Transverse colon (tissue), 4 donors: Measurements from ENCODE around the gene ZBTB46. TPM values are rescaled to one million over a fixed set of nuclear protein-coding genes. Genes with fewer than 3 reads are reported as not detected.
A peak's percentile ranks its signal among the peaks of the same experiment; 100 is the strongest.

Source experiments
- DNase-seq: peaks from one replicate; pipeline ENCODE4 v3.0.0-alpha.2; 2019
- H3K27ac ChIP-seq, 4 donors: fragments of 200-600 bp; sonication (generic); 2 replicates each; pipeline ENCODE4 v1.5.1; 2016 to 2018; ENCODE audit warnings: inconsistent platforms in 4 of 4
- H3K27me3 ChIP-seq: fragments of 200-600 bp; sonication (generic); 2 replicates; pipeline ENCODE4 v1.5.1; 2017; ENCODE audit warnings: inconsistent platforms
- H3K36me3 ChIP-seq, 4 donors: fragments of 200-600 bp; sonication (generic); 2 replicates each; pipeline ENCODE4 v1.5.1; 2017 to 2019; ENCODE audit warnings: inconsistent platforms in 4 of 4
- H3K4me1 ChIP-seq, 4 donors: fragments of 200-600 bp; sonication (generic); 2 replicates each; pipeline ENCODE4 v1.5.1; 2017 to 2020; ENCODE audit warnings: inconsistent platforms in 4 of 4
- H3K4me3 ChIP-seq, 4 donors: fragments of 200-600 bp; sonication (generic); 1 replicate in 1 of 4; 2 replicates in 3 of 4; pipeline versions ENCODE4 v1.5.1 to v1.6.1; 2017 to 2019; ENCODE audit warnings: inconsistent platforms in 4 of 4
- H3K9me3 ChIP-seq, 2 donors: fragments of 200-600 bp; sonication (generic); 2 replicates each; pipeline ENCODE4 v1.5.1; 2017 to 2019; ENCODE audit warnings: inconsistent platforms in 2 of 2
- EP300 ChIP-seq: sonication (generic); formaldehyde crosslinking; IDR thresholded peaks from one replicate; pipeline ENCODE4 v1.6.1; 2017; ENCODE audit warnings: antibody characterized with exemption, low read depth
- POLR2A ChIP-seq: fragments of 450-650 bp; IDR thresholded peaks from one replicate; pipeline ENCODE4 v1.6.1; 2016; ENCODE audit warnings: antibody characterized with exemption, mild to moderate bottlenecking, moderate library complexity
- POLR2AphosphoS5 ChIP-seq, 3 donors: sonication (generic); formaldehyde crosslinking; IDR thresholded peaks; one replicate each; pipeline ENCODE4 v1.6.1; 2016; ENCODE audit warnings: antibody characterized with exemption in 3 of 3
- WGBS, 2 donors: methylation state at CpG; one replicate each; pipeline ENCODE4 v1.1.5; 2018; ENCODE audit warnings: low coverage in 1 of 2; 5-methylcytosine and 5-hydroxymethylcytosine counted together
- in situ Hi-C, 4 donors: fragments of 200-750 bp; cut with MboI; loops; one replicate each; pipeline versions ENCODE4 v1.15.0 to v1.15.1; 2017; ENCODE audit warnings: low sequenced_read_pairs in 3 of 4, low pct_ligation_motif_present in 1 of 4, low pct_unique_long_range_greater_than_20kb in 1 of 4
- intact Hi-C: fragments of 100-400 bp; cut with DNase I; formaldehyde crosslinking; loops from one replicate; pipeline ENCODE4 v1.15.1; 2023; ENCODE audit warnings: low total_unique reads
- total RNA-seq, 4 donors: library from RNA; depleted of rRNA; stranded (reverse); fragments of >200 nt; gene quantifications; one replicate each; pipeline ENCODE4 v1.1.0, GENCODE V29; 2016
- TF ChIP-seq, protein P1 (sequence below), 5 experiments: fragments of 200-600 bp in 3 of 5; fragments of 450-650 bp in 2 of 5; sonication (generic) in 3 of 5; IDR thresholded peaks; 1 replicate in 2 of 5; 2 replicates in 3 of 5; pipeline ENCODE4 v1.5.1; 2016 to 2017; ENCODE audit warnings: antibody characterized with exemption in 5 of 5, inconsistent platforms in 3 of 5, mild to moderate bottlenecking in 2 of 5, moderate library complexity in 1 of 5

Gene ZBTB46
- total RNA-seq, 4 donors from 2014 or later: 2.3 to 6.0 (median 5.3) TPM

DNA sequence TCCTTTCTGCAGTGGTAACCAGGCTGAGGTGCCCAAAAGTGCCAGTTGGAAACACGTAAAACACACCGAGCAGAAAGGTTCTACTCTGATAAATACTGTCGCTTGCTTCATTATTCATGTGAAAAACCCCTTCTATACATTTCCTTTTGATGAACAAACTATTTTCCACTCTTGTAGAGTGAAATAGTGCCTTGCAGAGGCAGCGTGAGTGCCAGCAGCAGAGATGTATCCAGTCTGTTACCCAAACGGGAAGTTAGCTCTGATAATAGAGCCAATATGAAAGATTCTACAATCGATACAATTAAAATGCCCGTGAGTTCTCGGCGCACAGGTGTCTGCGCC, 1.5 kb downstream of the ZBTB46 start:
- 19 to 50% methylated on average over 2 to 10 of the region's 10 CpGs for WGBS, 2 donors
- Histone ChIP-seq H3K27me3 (peaks cover 64% of the 10 kb centered on the region), H3K9me3 (no peaks in the 10 kb centered on the region), H3K4me3 (peak overlapping the region in 2 of 4 donors; percentile 52 to 55), H3K36me3 (no peaks in the 10 kb centered on the region), H3K27ac (peak overlapping the region; percentile 59 to 74 (median 68)), H3K4me1 (peaks cover 3 to 34% (median 29%) of the 10 kb centered on the region in 4 donors)
- in situ Hi-C loops (no loop called here), intact Hi-C loops (no loop called here)
- TF ChIP-seq EP300 (no peak), POLR2AphosphoS5 (IDR thresholded peaks at IDR 0.05) (no peak), POLR2A (no peak)
- TF ChIP-seq, protein P1, sequence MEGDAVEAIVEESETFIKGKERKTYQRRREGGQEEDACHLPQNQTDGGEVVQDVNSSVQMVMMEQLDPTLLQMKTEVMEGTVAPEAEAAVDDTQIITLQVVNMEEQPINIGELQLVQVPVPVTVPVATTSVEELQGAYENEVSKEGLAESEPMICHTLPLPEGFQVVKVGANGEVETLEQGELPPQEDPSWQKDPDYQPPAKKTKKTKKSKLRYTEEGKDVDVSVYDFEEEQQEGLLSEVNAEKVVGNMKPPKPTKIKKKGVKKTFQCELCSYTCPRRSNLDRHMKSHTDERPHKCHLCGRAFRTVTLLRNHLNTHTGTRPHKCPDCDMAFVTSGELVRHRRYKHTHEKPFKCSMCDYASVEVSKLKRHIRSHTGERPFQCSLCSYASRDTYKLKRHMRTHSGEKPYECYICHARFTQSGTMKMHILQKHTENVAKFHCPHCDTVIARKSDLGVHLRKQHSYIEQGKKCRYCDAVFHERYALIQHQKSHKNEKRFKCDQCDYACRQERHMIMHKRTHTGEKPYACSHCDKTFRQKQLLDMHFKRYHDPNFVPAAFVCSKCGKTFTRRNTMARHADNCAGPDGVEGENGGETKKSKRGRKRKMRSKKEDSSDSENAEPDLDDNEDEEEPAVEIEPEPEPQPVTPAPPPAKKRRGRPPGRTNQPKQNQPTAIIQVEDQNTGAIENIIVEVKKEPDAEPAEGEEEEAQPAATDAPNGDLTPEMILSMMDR (IDR thresholded peaks at IDR 0.05): no peak
- no peak for DNase-seq

DNA sequence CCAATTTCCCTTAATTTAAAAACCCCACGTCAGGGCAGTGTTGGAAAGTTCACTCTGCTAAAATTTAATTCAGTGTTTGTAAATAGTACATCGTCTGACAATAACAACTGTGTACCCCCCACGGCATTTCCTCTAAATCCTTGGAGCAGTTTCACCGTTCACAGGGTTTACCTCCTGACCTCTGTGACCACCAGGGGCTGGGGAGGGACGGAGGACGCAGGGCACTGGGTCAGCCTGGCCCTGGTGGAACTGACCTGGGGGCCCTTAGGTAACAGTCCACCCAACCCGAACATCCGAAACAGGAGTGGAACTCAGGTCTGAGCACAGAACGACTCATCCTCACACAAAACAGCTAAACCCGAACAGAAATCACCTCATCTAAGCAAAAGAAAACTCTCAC, 2.1 kb downstream of the ZBTB46 start:
- DNase-seq: no peak
- Histone ChIP-seq H3K4me1 (peaks cover 0 to 28% (median 23%) of the 10 kb centered on the region in 4 donors), H3K4me3 (no peak overlapping the region), H3K27ac (peak overlapping the region in 2 of 4 donors; percentile 4 to 74), H3K27me3 (peaks cover 64% of the 10 kb centered on the region), H3K36me3 (no peaks in the 10 kb centered on the region), H3K9me3 (no peaks in the 10 kb centered on the region)
- 48 to 55% methylated on average over 4 to 10 of the region's 10 CpGs for WGBS, 2 donors
- TF ChIP-seq POLR2A (no peak), EP300 (no peak), POLR2AphosphoS5 (IDR thresholded peaks at IDR 0.05) (no peak)
- TF ChIP-seq, protein P1 (IDR thresholded peaks at IDR 0.05): no peak
- in situ Hi-C loops (no loop called here), intact Hi-C loops (no loop called here)

DNA sequence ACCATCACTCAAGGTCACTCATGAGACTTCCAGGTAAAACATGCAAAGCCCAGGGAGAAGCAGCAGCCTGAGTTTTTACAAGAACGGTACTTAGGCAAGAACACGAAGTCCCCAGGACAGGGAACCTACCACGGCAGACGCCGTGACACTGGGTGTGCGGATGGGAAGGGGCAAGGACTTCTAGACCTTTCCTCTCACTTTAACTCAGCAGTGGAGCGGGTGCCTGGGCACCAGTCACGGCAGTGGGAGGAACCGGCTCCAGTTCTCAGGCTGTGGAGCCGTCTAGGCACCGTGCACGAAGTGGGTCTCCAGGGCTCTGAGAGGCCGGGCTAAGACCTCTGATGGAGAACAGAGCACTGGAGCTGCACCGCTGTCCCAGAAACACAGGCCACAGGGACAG, 2.5 kb downstream of the ZBTB46 start:
- TF ChIP-seq POLR2AphosphoS5 (IDR thresholded peaks at IDR 0.05) (no peak), POLR2A (no peak), EP300 (no peak)
- TF ChIP-seq, protein P1 (IDR thresholded peaks at IDR 0.05): no peak
- H3K36me3 ChIP-seq: no peaks in the 10 kb centered on the region
- no peaks in the 10 kb centered on the region for H3K9me3 ChIP-seq
- in situ Hi-C loops (no loop called here), intact Hi-C loops (no loop called here)
- peak overlapping the region in 2 of 4 donors; percentile 4 to 74 for H3K27ac ChIP-seq
- peaks cover 64% of the 10 kb centered on the region for H3K27me3 ChIP-seq
- 84% methylated on average over 13 of the region's 14 CpGs; no CpG with 5 or more reads in 1 of the 2 donors for WGBS, 2 donors
- peaks cover 0 to 24% (median 22%) of the 10 kb centered on the region in 4 donors for H3K4me1 ChIP-seq
- no peak overlapping the region for H3K4me3 ChIP-seq
- DNase-seq: no peak

DNA sequence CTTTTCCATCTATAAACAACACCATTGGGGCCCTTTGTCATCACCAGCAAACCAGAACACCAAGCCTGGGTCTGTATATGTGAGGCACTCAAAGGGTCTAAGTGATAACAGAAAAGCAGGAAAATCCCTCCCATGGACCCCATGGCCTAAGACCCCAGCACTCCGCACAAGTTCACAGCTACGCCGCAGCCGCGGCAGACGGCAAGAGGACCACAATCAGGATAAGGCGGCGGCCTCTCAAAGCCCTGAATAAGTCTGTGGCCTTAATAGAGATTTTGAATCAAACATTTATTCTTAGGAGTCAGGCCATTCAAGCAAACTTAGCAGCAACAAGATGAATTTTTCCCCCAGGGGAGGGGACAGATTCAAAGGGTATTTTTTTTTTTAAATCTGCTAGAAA, 2.9 kb downstream of the ZBTB46 start:
- DNase-seq: no peak
- Histone ChIP-seq H3K27me3 (peaks cover 64% of the 10 kb centered on the region), H3K27ac (peak overlapping the region in 1 of 4 donors; percentile 74), H3K9me3 (no peaks in the 10 kb centered on the region), H3K4me1 (peaks cover 0 to 23% (median 22%) of the 10 kb centered on the region in 4 donors), H3K4me3 (no peak overlapping the region), H3K36me3 (no peaks in the 10 kb centered on the region)
- intact Hi-C loops (no loop called here), in situ Hi-C loops (no loop called here)
- TF ChIP-seq, protein P1 (IDR thresholded peaks at IDR 0.05): no peak
- no peak for TF ChIP-seq EP300
- no peak for TF ChIP-seq POLR2A
- TF ChIP-seq POLR2AphosphoS5 (IDR thresholded peaks at IDR 0.05): no peak
- 96 to 100% methylated on average over 6 to 8 of the region's 8 CpGs for WGBS, 2 donors
